Activated naive CD8-positive, alpha-beta T cell (primary cell): ENCODE measurements around the gene RABEP2.
A peak's percentile ranks its signal among the peaks of the same experiment; 100 is the strongest.
"Not testable (repeated sequence)": the region's sequence is repeated elsewhere in the genome, so short reads cannot be mapped to it uniquely, and the experiment has no call there.

Source experiments
- H3K27ac Mint-ChIP-seq: one replicate; pipeline ENCODE4 v1.8.0; 2021; ENCODE audit warnings: mixed read lengths
- H3K27me3 Mint-ChIP-seq: one replicate; pipeline ENCODE4 v1.8.0; 2021; ENCODE audit warnings: mixed read lengths
- H3K36me3 Mint-ChIP-seq: one replicate; pipeline ENCODE4 v1.8.0; 2021; ENCODE audit warnings: mixed read lengths
- H3K4me1 Mint-ChIP-seq: one replicate; pipeline ENCODE4 v1.8.0; 2021; ENCODE audit warnings: low read depth, mixed read lengths
- H3K4me3 Mint-ChIP-seq: one replicate; pipeline ENCODE4 v1.8.0; 2021; ENCODE audit warnings: mild to moderate bottlenecking, mixed read lengths
- H3K9me3 Mint-ChIP-seq: one replicate; pipeline ENCODE4 v1.8.0; 2021; ENCODE audit warnings: low read depth, mixed read lengths

The RABEP2 gene, protein sequence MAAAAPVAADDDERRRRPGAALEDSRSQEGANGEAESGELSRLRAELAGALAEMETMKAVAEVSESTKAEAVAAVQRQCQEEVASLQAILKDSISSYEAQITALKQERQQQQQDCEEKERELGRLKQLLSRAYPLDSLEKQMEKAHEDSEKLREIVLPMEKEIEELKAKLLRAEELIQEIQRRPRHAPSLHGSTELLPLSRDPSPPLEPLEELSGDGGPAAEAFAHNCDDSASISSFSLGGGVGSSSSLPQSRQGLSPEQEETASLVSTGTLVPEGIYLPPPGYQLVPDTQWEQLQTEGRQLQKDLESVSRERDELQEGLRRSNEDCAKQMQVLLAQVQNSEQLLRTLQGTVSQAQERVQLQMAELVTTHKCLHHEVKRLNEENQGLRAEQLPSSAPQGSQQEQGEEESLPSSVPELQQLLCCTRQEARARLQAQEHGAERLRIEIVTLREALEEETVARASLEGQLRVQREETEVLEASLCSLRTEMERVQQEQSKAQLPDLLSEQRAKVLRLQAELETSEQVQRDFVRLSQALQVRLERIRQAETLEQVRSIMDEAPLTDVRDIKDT

DNA sequence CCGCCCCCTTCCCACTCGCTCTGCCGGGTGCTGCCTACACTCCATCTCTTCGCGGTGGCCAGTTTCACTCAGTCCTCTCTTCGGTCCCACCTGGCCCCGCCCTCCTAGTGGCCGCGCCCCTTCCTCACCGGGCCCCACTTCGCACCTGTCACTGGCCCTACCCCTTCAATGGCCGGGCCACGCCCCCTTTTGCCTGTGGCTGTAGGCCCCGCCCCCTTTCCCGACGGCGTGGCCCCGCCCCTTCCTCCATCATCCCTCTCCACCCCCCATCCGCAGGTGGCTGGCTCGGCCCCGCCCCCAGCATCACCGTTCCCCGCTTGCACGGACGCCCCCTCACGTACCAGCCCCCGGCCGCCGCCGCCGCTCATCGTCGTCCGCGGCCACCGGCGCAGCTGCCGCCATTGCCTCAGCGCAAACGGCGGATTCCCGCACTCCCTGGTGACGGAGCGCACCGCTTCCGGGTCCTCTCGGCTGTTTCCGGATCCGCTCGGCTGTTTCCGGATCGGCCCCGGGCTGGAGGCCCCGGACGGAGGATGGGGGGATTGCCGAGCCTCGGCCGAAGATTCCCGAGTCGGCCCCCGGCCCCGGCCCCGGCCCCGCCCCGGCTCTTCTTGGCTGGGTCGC is at the start of gene RABEP2:
Gene RABEP2, minus strand, starts transcription at position 477 of the 624 bp plus-strand sequence. Its CDS starts 75 bp downstream, at position 402.
- peak within 1 kb of the TSS; percentile 97 for H3K4me3 Mint-ChIP-seq
- no peaks in the 10 kb centered on the region for H3K27me3 Mint-ChIP-seq
- peaks cover 19% of the 10 kb centered on the region for H3K4me1 Mint-ChIP-seq
- H3K9me3 Mint-ChIP-seq: no peaks in the 10 kb centered on the region
- peak within 1 kb of the TSS; percentile 98 for H3K27ac Mint-ChIP-seq
- peaks cover 5% of the 10 kb centered on the region for H3K36me3 Mint-ChIP-seq

DNA sequence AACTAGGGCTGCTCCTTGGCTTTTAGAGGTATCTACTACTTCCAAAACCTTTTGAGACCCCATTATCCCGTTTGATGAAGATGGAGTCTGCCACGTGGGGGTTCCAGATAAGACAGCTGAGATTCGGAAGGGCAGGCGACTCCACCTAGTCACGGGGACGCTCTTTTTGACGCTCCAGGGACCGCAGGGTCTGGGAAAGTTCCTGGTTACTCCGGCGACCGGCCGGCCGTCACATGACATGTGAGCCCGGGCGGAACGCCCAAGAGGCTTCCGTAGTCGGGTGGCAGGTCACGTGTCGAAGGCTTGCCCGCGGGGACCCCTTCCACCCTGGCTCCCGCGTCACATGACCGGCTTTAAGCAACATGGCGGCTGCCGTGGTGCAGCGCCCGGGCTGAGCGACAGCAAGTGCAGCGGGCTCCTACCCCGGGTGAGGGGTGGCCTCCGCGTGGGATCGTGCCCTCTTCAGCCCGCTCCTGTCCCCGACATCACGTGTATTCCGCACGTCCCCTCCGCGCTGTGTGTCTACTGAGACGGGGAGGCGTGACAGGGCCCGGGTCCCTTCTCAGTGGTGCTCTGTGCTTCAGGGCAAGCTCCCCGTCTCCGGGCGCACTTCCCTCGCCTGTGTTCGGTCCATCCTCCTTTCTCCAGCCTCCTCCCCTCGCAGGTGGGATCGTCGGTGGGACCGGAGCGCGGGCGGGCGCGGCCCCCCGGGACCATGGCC is 49.6 kb upstream of the RABEP2 start, which contains the start of gene SPNS1:
Gene SPNS1, plus strand, starts transcription at position 342 of the 721 bp plus-strand sequence. Its CDS starts 374 bp downstream, at position 716.
- no peaks in the 10 kb centered on the region for H3K9me3 Mint-ChIP-seq
- H3K27me3 Mint-ChIP-seq: no peaks in the 10 kb centered on the region
- H3K27ac Mint-ChIP-seq: peak within 1 kb of the TSS; percentile 96
- H3K4me1 Mint-ChIP-seq: peaks cover 31% of the 10 kb centered on the region
- peak within 1 kb of the TSS; percentile 94 for H3K4me3 Mint-ChIP-seq
- peaks cover 5% of the 10 kb centered on the region for H3K36me3 Mint-ChIP-seq

DNA sequence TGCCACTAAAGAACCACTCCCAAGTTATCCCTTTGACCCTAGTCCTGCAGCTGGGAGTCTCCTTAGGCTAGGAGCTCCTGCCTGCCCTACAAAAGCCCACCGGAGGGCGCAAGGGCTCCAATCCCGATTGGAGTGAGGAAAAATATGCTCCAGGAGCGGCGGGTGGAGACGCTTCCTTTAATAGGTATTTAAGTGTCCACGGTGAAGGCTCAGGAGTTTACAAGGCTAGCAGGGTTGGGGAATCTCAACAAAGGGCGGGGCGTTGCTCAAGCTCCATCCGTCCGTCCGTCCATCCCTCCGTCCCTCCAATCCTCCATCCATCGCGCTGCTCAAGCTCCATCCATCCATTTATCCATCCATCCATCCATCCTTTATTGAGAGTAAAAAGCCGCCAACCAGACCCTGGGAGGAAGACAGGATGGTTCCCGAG is 49.0 kb upstream of the RABEP2 start:
- H3K4me3 Mint-ChIP-seq: peak overlapping the region; percentile 94
- peaks cover 5% of the 10 kb centered on the region for H3K36me3 Mint-ChIP-seq
- H3K27ac Mint-ChIP-seq: peak overlapping the region; percentile 96
- H3K9me3 Mint-ChIP-seq: no peaks in the 10 kb centered on the region
- H3K4me1 Mint-ChIP-seq: peaks cover 31% of the 10 kb centered on the region
- no peaks in the 10 kb centered on the region for H3K27me3 Mint-ChIP-seq

DNA sequence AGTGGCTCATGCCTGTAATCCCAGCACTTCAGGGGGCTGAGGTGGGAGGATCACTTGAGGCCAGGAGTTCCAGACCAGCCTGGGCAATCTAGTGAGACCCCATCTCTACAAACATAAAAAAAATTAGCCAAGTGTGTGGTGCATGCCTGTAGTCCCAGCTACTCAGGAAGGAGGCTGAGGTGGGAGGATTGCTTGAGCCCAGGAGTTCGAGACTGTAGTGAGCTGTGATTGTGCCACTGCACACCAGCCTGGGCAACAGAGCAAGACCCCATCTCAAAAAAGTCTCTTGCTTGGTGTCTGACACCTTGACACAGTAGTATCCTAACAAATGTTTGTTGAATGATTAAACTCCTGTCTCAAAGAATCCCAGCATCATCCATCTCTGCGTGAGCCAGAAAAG is 44.7 kb upstream of the RABEP2 start:
- not testable (repeated sequence) for H3K27ac Mint-ChIP-seq, H3K36me3 Mint-ChIP-seq, H3K4me3 Mint-ChIP-seq, H3K27me3 Mint-ChIP-seq, H3K4me1 Mint-ChIP-seq, H3K9me3 Mint-ChIP-seq

DNA sequence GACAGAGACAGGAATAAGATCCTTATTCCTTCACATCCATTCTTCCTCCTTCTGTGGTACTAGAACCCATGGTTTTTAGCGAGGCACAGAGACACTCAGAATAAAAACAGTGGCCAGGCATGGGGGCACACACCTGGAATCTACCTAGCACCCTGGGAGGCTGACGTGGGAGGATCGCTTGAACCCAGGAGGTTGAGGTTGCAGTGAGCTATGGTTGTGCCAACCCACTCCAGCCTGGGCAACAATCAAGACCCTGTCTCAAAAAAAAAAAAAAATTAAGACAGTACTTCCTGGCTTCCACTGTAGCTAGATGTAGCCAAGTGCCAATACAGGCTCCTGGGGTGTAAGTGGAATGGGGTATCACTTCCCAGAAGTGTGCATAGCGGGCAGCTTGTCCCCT is 42.1 kb upstream of the RABEP2 start:
- Mint-ChIP-seq H3K4me3 (no peak overlapping the region), H3K4me1 (no peaks in the 10 kb centered on the region), H3K36me3 (no peaks in the 10 kb centered on the region), H3K27ac (no peak overlapping the region), H3K9me3 (no peaks in the 10 kb centered on the region), H3K27me3 (no peaks in the 10 kb centered on the region)

DNA sequence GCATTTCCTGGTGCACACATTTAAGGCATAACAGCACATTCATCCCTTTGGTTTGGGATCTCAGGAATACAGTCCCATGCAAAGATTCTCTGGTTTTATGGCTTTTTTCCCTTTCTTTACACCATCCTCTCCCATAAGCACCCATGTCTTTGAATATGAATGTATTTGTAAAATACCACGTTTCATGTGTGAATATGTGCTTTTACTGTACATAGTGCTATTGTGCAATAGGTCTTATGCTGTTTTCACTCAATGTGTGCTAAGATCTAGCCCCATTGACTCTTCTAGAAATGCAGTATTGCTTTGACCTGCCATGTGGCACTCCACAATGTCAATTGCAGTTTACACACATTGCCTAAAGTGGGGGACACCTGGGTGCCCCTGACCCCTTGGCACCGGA is 39.5 kb upstream of the RABEP2 start:
- no peaks in the 10 kb centered on the region for H3K4me1 Mint-ChIP-seq
- no peak overlapping the region for H3K27ac Mint-ChIP-seq
- H3K9me3 Mint-ChIP-seq: no peaks in the 10 kb centered on the region
- H3K27me3 Mint-ChIP-seq: no peaks in the 10 kb centered on the region
- no peak overlapping the region for H3K4me3 Mint-ChIP-seq
- no peaks in the 10 kb centered on the region for H3K36me3 Mint-ChIP-seq

DNA sequence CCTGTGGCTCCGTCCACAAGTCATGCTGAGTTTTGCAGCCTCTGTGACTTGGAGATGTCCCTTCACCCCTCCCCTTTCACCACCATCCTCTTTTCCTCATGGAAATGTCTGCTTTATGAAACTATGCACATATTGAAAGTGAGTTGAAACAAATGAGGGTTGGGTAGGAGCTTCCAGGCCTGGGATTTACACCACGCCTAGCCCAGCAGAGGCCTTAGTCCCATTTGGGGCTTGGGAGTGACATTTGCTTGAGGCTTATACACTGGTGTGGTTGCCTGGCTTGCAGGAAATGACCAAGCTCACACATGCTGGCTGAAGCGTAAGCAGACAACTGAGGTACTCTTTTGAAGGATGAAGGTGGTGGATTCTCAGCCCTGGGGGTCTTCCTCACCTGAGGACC is 39.0 kb upstream of the RABEP2 start:
- H3K4me3 Mint-ChIP-seq: no peak overlapping the region
- no peaks in the 10 kb centered on the region for H3K27me3 Mint-ChIP-seq
- no peaks in the 10 kb centered on the region for H3K4me1 Mint-ChIP-seq
- no peak overlapping the region for H3K27ac Mint-ChIP-seq
- no peaks in the 10 kb centered on the region for H3K9me3 Mint-ChIP-seq
- no peaks in the 10 kb centered on the region for H3K36me3 Mint-ChIP-seq

DNA sequence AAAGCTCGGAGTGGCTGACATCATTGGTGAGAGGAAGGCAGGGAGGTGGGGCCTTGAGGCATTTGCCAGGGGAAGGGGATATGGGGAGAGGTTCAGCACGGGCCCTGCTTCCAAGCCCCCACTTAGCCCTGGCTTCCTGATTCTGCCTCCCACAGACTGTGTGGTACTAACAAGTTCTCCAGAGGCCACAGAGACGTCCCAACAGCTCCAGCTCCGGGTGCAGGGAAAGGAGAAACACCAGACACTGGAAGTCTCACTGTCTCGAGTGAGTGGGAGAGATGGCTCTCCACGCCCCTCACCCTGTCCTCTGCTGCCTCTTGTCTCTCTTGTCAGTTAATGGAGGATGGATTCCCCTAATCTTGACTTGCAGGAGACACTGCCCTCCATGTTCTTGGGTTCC is 33.8 kb upstream of the RABEP2 start:
- H3K9me3 Mint-ChIP-seq: no peaks in the 10 kb centered on the region
- no peak overlapping the region for H3K4me3 Mint-ChIP-seq
- no peaks in the 10 kb centered on the region for H3K27me3 Mint-ChIP-seq
- H3K4me1 Mint-ChIP-seq: peaks cover 4% of the 10 kb centered on the region
- H3K36me3 Mint-ChIP-seq: peaks cover 3% of the 10 kb centered on the region
- no peak overlapping the region for H3K27ac Mint-ChIP-seq

DNA sequence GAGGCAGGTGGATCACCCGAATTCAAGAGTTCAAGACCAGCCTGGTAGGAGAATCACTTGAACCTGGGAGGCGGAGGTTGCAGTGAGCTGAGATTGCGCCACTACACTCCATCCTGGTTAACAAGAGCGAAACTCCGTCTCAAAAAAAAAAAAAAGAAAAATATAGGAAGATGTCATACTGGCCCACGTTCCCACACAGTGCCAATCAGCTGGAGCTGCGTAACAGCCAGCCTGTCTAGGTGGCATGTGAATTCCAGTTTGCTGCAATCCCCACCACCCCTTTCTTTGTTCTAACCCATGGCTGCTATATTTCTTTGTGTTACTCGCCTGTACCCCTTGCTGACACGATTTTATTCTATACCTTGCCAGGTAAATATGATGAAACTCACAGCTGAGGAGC is 33.2 kb upstream of the RABEP2 start:
- H3K4me3 Mint-ChIP-seq: no peak overlapping the region
- peaks cover 3% of the 10 kb centered on the region for H3K36me3 Mint-ChIP-seq
- H3K4me1 Mint-ChIP-seq: peaks cover 7% of the 10 kb centered on the region
- H3K27ac Mint-ChIP-seq: no peak overlapping the region
- no peaks in the 10 kb centered on the region for H3K9me3 Mint-ChIP-seq
- H3K27me3 Mint-ChIP-seq: no peaks in the 10 kb centered on the region

DNA sequence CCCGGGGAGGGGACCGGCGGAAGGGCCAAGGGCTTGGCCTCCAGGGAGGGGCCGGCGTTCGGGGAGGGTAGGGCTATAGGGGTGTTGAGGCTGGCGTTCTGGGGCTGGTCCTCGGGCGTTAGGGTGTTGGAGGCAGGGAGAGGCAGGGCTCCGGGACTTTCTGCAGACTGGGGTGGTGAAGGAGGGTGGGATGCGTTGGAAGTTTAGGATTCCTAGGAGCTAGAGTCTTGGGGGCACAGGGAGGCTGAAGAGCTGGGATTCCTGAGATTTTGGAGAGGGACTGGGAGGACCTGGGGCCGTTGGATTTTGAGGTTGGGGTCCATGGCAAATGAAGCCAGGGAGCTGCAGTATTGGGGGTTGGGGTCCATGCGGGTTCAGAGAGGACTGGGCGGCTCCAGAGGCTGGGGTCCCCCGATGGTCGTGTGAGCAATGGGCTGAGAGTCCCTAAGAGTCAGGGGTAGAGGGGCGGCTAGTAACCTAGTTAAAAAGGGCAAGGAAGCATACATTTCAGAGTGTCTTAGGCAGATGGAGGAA is 26.4 kb upstream of the RABEP2 start:
- Mint-ChIP-seq H3K9me3 (no peaks in the 10 kb centered on the region), H3K4me3 (peak overlapping the region; percentile 95), H3K36me3 (peaks cover 2% of the 10 kb centered on the region), H3K4me1 (peaks cover 28% of the 10 kb centered on the region), H3K27ac (peak overlapping the region; percentile 83), H3K27me3 (no peaks in the 10 kb centered on the region)

DNA sequence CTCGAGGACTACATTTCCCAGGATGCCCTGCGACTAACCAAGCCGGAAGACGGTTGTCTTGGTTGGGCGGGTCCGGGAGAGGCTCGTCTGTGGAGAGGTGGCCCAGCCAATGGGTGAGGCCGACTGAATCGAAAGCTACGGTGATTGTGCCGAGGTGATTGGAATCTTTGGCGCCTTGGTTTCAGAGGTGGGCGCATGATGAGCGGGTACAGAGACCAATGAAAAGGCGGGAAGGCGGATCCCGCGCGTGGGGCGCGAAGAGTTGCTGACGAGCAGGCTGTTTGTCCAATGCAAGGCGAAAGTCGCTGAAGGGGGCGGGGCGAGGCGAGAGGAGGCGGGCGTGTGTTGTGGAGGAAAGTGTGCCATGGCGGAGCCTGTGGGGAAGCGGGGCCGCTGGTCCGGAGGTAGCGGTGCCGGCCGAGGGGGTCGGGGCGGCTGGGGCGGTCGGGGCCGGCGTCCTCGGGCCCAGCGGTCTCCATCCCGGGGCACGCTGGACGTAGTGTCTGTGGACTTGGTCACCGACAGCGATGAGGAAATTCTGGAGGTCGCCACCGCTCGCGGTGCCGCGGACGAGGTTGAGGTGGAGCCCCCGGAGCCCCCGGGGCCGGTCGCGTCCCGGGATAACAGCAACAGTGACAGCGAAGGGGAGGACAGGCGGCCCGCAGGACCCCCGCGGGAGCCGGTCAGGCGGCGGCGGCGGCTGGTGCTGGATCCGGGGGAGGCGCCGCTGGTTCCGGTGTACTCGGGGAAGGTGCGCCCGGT is 25.8 kb upstream of the RABEP2 start, which contains the start of gene NFATC2IP:
Gene NFATC2IP, plus strand, starts transcription at position 290 of the 762 bp plus-strand sequence. Its CDS starts 75 bp downstream, at position 365.
- Mint-ChIP-seq H3K27ac (peak within 1 kb of the TSS; percentile 97), H3K4me1 (peaks cover 29% of the 10 kb centered on the region), H3K27me3 (no peaks in the 10 kb centered on the region), H3K4me3 (peak within 1 kb of the TSS; percentile 95), H3K9me3 (no peaks in the 10 kb centered on the region), H3K36me3 (no peaks in the 10 kb centered on the region)

DNA sequence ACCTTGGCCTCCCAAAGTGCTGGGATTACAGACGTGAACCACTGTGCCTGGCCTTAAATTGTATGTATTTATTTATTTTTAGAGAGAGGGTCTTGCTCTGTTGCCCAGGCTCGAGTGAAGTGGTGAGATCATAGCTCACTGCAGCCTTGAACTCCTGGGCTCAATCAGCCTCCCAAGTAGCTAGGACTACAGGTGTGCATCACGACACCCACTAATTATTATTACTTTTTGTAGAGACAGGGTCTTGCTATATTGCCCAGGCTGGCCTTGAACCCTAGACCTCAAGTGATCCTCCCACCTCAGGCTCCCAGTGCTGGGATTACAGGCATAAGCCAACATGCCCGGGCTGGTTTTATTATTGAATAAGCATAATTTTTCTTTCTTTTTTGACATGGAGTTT is 21.6 kb upstream of the RABEP2 start:
- Mint-ChIP-seq H3K27ac (no peak overlapping the region), H3K27me3 (no peaks in the 10 kb centered on the region), H3K9me3 (no peaks in the 10 kb centered on the region), H3K36me3 (no peaks in the 10 kb centered on the region), H3K4me3 (no peak overlapping the region), H3K4me1 (peaks cover 17% of the 10 kb centered on the region)

DNA sequence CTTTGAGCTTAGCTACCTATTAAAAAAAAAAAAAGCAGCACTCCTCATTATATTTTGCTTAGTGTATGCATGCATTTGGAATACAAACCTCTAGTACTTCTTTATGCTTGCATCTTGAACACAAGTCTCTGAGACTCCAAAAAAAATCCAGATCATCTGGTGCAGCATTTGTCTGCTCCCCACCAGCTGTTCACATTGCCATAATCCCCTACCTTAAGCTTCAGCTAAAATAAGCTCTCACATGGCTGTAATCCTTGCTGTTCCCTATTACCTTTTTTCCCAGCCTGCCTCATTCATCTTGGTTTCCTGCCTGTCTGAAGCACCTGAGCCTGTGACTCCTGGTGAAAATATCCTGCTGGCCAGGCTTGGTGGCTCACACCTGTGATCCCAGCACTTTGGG is 18.2 kb upstream of the RABEP2 start:
- H3K4me1 Mint-ChIP-seq: peaks cover 8% of the 10 kb centered on the region
- no peaks in the 10 kb centered on the region for H3K9me3 Mint-ChIP-seq
- H3K27ac Mint-ChIP-seq: no peak overlapping the region
- no peaks in the 10 kb centered on the region for H3K36me3 Mint-ChIP-seq
- H3K27me3 Mint-ChIP-seq: no peaks in the 10 kb centered on the region
- no peak overlapping the region for H3K4me3 Mint-ChIP-seq

DNA sequence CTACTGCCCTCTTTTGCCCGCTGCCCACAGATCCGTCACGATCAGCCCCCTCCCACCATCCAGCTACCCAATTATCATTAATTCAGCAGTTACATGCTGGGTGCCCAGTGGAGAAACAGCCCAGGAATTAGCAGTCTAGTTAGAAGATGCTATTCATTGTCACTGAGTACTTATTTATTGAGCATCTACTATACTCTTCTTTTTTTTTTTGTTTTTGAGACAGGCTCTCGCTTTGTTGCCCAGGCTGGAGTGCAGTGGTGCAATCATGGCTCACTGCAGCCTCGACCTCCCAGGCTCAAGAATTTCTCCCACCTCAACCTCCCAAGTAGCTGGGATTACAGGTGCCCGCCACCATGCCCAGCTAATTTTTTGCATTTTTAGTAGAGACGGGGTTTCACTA is 14.8 kb upstream of the RABEP2 start:
- H3K27ac Mint-ChIP-seq, H3K9me3 Mint-ChIP-seq: not testable (repeated sequence)

More for the DNA sequence above, 14.8 kb upstream of the RABEP2 start:
- not testable (repeated sequence) for H3K27me3 Mint-ChIP-seq, H3K4me3 Mint-ChIP-seq, H3K36me3 Mint-ChIP-seq
- peaks cover 13% of the 10 kb centered on the region for H3K4me1 Mint-ChIP-seq
